ENCODE results near the gene BICD1. TPM values are rescaled to one million over a fixed set of nuclear protein-coding genes. Genes with fewer than 3 reads are reported as not detected.

The BICD1 gene
- total and polyA plus RNA-seq, 2 of the 13 experiments (the other 11 are each of a cell fraction or from before 2014, with no cell fraction given), result 4.5 to 5.2 TPM

- TF ChIP-seq, protein P1, sequence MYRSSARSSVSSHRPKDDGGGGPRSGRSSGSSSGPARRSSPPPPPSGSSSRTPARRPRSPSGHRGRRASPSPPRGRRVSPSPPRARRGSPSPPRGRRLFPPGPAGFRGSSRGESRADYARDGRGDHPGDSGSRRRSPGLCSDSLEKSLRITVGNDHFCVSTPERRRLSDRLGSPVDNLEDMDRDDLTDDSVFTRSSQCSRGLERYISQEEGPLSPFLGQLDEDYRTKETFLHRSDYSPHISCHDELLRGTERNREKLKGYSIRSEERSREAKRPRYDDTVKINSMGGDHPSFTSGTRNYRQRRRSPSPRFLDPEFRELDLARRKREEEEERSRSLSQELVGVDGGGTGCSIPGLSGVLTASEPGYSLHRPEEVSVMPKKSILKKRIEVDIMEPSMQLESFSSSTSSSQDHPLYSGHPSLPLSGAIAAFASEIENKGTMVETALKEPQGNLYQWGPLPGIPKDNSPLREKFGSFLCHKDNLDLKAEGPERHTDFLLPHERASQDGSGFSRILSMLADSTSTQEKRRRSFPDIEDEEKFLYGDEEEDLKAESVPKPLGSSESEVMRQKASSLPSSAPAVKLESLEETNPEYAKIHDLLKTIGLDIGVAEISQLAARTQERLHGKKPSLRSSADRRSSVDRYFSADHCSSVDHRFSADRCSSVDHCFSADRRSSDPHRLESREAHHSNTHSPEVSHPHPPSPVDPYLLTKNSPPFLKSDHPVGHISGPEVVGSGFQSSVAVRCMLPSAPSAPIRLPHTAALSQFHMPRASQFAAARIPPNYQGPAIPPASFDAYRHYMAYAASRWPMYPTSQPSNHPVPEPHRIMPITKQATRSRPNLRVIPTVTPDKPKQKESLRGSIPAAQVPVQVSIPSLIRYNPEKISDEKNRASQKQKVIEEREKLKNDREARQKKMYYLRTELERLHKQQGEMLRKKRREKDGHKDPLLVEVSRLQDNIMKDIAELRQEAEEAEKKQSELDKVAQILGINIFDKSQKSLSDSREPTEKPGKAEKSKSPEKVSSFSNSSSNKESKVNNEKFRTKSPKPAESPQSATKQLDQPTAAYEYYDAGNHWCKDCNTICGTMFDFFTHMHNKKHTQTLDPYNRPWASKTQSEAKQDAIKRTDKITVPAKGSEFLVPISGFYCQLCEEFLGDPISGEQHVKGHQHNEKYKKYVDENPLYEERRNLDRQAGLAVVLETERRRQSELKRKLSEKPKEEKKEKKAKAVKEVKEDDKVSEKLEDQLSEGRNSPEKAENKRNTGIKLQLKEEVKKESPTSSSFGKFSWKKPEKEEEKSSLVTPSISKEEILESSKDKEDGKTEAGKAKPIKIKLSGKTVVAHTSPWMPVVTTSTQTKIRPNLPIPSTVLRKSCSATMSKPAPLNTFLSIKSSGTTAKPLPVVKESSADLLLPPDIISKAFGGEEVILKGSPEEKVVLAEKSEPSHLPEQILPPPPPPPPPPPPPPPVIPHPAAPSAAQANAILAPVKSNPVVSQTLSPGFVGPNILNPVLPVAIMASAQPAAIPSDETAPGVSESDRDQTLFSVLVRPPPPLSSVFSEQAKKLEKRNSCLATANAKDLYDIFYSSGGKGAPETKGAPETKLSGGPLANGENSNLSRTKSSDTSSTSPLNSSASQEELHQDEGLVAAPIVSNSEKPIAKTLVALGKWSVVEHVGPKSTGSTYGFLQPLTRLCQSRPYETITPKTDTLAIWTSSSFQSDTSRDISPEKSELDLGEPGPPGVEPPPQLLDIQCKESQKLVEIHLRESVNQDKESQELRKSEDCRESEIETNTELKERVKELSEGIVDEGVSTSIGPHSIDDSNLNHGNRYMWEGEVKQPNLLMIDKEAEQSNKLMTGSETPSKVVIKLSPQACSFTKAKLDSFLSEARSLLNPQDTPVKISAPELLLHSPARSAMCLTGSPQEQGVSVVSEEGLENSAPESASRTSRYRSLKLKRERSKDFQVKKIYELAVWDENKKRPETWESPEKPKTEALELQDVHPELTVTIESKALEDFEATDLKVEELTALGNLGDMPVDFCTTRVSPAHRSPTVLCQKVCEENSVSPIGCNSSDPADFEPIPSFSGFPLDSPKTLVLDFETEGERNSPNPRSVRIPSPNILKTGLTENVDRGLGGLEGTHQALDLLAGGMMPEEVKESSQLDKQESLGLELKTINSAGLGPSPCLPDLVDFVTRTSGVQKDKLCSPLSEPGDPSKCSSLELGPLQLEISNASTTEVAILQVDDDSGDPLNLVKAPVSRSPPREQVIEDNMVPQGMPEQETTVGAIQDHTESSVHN (CRISPR knock-in tag; IDR thresholded peaks at IDR 0.05), result no peak
- no peak for TF ChIP-seq ZNF572 (CRISPR knock-in tag; IDR thresholded peaks at IDR 0.05)
- no peak for TF ChIP-seq MLLT10 (CRISPR knock-in tag; IDR thresholded peaks at IDR 0.05)
- peak; percentile 42; the same call in 1 of the 2 replicates for TF ChIP-seq HOXA3 (CRISPR knock-in tag; IDR thresholded peaks at IDR 0.05)
- no peak for TF ChIP-seq ZNF101 (CRISPR knock-in tag; IDR thresholded peaks at IDR 0.05; ENCODE audit: borderline replicate concordance, low read depth)
- no peak for TF ChIP-seq HNRNPH1 (optimal IDR thresholded peaks at IDR 0.05; ENCODE audit: low read depth, low read length)
- TF ChIP-seq ZNF574 (CRISPR knock-in tag; IDR thresholded peaks at IDR 0.05), result no peak
- no peak for TF ChIP-seq NR2F2 (IDR thresholded peaks at IDR 0.05; ENCODE audit: borderline replicate concordance, low read depth)
- TF ChIP-seq MAFG (CRISPR knock-in tag; IDR thresholded peaks at IDR 0.05), result no peak
- TF ChIP-seq, protein P2, sequence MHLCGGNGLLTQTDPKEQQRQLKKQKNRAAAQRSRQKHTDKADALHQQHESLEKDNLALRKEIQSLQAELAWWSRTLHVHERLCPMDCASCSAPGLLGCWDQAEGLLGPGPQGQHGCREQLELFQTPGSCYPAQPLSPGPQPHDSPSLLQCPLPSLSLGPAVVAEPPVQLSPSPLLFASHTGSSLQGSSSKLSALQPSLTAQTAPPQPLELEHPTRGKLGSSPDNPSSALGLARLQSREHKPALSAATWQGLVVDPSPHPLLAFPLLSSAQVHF (CRISPR knock-in tag; IDR thresholded peaks at IDR 0.05), result no peak
- no peak for TF ChIP-seq ZNF770 (CRISPR knock-in tag; IDR thresholded peaks at IDR 0.05)
- peak; percentile 58; the same call in 1 of the 2 replicates for TF ChIP-seq HNF4G (IDR thresholded peaks at IDR 0.05; ENCODE audit: borderline replicate concordance, low read depth, low read length)
- no peak for TF ChIP-seq HNF4G (CRISPR knock-in tag; IDR thresholded peaks at IDR 0.05; ENCODE audit: borderline replicate concordance, low read depth)
- TF ChIP-seq ZNF333 (CRISPR knock-in tag; IDR thresholded peaks at IDR 0.05; ENCODE audit: borderline replicate concordance), result no peak
- no peak for TF ChIP-seq RFXAP (CRISPR knock-in tag; IDR thresholded peaks at IDR 0.05; ENCODE audit: borderline replicate concordance)
- peak; percentile 65 for TF ChIP-seq HNF4A (CRISPR knock-in tag; IDR thresholded peaks at IDR 0.05)
Observed at GRCh38 chr12:32135967-32136366, 29.3 kb downstream of the BICD1 start (continued).

Data from HepG2 (cell line).